A172 (cell line): Measurements from ENCODE around the gene OTUD3. TPM values are rescaled to one million over a fixed set of nuclear protein-coding genes. Genes with fewer than 3 reads are reported as not detected.

Experiments used
- DNase-seq: peaks from one replicate; pipeline ENCODE4 v3.0.0-alpha.2; 2015; ENCODE audit warnings: low spot score
- total RNA-seq: library from RNA; depleted of rRNA; stranded (reverse); fragments of >200 nt; shearing (Covaris generic); gene quantifications from 2 replicates; pipeline ENCODE4 v1.2.3, GENCODE V29; 2014; rRNA removed

Gene OTUD3
- total RNA-seq, 1 experiment from 2014 or later = 2.4 TPM

DNA sequence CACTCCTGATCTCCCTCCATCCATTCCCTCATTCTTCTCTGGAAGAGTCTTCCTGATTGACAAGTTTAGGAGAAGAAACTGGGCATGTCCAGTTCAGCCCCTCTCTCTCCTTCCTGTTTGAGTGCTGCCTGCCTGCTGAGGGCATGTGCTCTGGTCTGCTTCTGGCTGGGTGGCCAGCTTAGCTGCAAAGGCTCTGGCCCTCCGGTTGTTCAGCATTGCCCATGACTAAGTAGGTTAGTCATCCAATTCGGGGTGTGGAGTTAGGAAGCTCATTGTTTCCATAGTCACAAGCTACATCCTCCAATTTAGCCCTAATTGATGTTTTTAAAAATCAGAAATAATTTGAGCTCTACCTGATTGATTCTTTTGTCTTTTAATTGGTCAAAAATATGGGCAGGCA is 66.8 kb downstream of the OTUD3 start:
- peak; percentile 53 for DNase-seq

- no peak for DNase-seq
Observed at GRCh38 chr1:19954059-19954458, 71.9 kb downstream of the OTUD3 start.

DNA sequence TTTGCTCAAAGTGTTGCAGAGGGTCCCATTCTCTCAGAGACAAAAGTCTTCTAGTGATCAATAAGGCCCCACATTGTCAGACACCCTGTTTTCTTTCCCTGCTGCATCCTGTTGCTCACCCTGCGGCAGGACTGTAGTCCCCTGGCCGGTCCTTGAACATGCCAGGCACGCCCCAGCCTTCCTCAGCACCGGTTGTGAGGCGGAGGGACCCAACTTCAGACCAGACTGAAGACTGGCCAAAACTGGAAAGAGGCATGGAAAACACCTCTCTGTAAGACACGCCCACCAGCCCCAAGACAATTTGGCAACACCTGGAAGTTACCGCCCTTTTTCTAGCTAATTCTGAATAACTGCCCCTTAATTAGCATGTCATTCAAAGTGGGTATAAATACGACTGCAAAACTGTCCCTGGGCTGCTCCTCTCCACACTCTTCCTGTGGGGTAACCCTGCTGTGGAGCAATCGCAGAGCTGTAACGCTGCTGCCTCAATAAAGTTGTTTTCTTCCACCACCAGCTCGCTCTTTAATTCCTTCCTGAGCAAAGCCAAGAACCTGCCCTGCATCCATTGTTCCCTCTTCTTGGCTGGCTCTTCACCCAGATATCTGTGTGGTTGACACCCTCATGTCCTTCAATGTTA is 73.5 kb downstream of the OTUD3 start:
- DNase-seq = no peak

DNA sequence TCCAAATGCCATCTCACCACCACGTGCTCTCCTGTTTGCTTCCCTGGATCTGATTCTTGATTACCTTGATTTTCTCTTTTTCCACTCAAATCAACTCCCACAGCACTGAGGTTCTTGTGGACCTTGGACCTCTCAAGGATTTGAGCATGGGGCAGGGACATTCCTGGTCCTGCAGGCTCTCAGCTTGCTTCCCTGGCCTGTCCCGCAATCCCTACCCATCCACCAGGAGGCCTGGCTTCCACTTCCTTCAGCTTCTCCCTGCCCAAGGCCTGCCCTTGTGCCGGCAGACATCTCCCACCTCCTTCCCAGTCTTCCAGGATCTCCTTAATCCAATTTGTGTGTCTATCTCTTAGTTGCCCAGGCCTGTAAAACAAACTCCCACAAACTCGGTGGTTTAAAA is 75.6 kb downstream of the OTUD3 start:
- no peak for DNase-seq

DNA sequence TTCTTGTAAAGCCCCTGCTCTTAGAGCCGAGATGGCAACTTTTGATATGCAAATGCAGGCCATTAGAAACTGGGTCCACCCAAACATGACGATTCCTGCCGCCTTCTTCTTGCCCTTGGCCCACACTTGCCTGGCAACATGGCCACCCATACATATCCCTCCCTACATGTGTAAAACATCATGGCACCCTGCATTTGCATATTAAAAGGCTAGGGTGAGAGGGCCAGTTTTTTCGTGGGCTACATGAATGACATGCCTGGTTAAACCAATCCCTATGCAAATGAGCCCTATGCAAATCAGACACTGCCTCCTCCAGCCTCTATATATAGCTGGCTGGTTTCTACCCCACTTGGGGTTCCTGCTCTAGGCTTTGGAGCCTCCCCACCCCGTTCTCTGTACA is 78.4 kb downstream of the OTUD3 start:
- DNase-seq = no peak

Other genes with a start within 250 kb of the OTUD3 start
- gene NBL1, start 238.1 kb upstream of the OTUD3 start, total RNA-seq = 10.9 and 11.7 TPM in 2 replicates
- not detected in 2 replicates for gene HTR6, start 217.5 kb upstream of the OTUD3 start, total RNA-seq
- gene TMCO4, start 82.5 kb upstream of the OTUD3 start, total RNA-seq = 4.0 and 12.6 TPM in 2 replicates
- not detected in 2 replicates for gene RNF186, start 67.1 kb upstream of the OTUD3 start, total RNA-seq
- gene PLA2G2E, start 41.2 kb downstream of the OTUD3 start, total RNA-seq = not detected in 2 replicates
- not detected in 2 replicates for gene PLA2G2A, start 97.2 kb downstream of the OTUD3 start, total RNA-seq
- gene PLA2G5, start 187.8 kb downstream of the OTUD3 start, total RNA-seq = not detected in 2 replicates
- not detected in 2 replicates for gene PLA2G2D, start 237.1 kb downstream of the OTUD3 start, total RNA-seq